WTC11 (cell line): ENCODE results near the gene WDCP. TPM values are rescaled to one million over a fixed set of nuclear protein-coding genes. Genes with fewer than 3 reads are reported as not detected.
A peak's percentile ranks its signal among the peaks of the same experiment; 100 is the strongest.

ENCODE experiments used
- ATAC-seq: fragments of 200-7000 bp; cut with Tn5 transposase; 2 replicates; pipeline ENCODE4 v1.10.0; 2021; ENCODE audit warnings: mild to moderate bottlenecking, moderate library complexity
- Bru-seq: library from RNA; stranded (reverse); fragments of 400-500 nt; gene quantifications from one replicate; lab custom pipeline; 2021; lab: Mats Ljungman, UMichigan
- CTCF ChIA-PET: fragments of 300-600 bp; sonication (Branson Sonifier 250); formaldehyde crosslinking; loops from one replicate; lab custom pipeline; 2021; ENCODE audit warnings: antibody characterized with exemption; lab: Charles Lee
- POLR2A ChIA-PET: fragments of 350-600 bp; sonication (Branson Sonifier 250); formaldehyde crosslinking; loops from one replicate; lab custom pipeline; 2021; ENCODE audit warnings: antibody characterized with exemption; lab: Charles Lee
- DNase-seq: peaks from one replicate; pipeline ENCODE4 v3.0.0; 2021; ENCODE audit warnings: low spot score
- H3K27ac Mint-ChIP-seq: 2 replicates; pipeline ENCODE4 v1.8.0; 2021; ENCODE audit warnings: mixed read lengths
- H3K27me3 Mint-ChIP-seq: 2 replicates; pipeline ENCODE4 v1.8.0; 2021; ENCODE audit warnings: low read depth, mild to moderate bottlenecking, moderate library complexity, mixed read lengths
- H3K36me3 Mint-ChIP-seq: 2 replicates; pipeline ENCODE4 v1.8.0; 2021; ENCODE audit warnings: mixed read lengths
- H3K4me1 Mint-ChIP-seq: 2 replicates; pipeline ENCODE4 v1.8.0; 2022; ENCODE audit warnings: mixed read lengths
- H3K4me3 Mint-ChIP-seq: 2 replicates; pipeline ENCODE4 v1.8.0; 2021; ENCODE audit warnings: mild to moderate bottlenecking, moderate library complexity, mixed read lengths
- H3K9me3 Mint-ChIP-seq: 2 replicates; pipeline ENCODE4 v1.8.0; 2021; ENCODE audit warnings: mixed read lengths
- CREM ChIP-seq: sonication (generic); formaldehyde crosslinking; IDR thresholded peaks from 2 replicates; pipeline ENCODE4 v1.8.1; 2022; ENCODE audit warnings: mild to moderate bottlenecking, missing genetic modification reagents, moderate library complexity
- E2F1 ChIP-seq: sonication (generic); formaldehyde crosslinking; IDR thresholded peaks from 2 replicates; pipeline ENCODE4 v1.8.0; 2022; ENCODE audit warnings: mild to moderate bottlenecking, missing genetic modification reagents
- FOXK1 ChIP-seq: sonication (generic); formaldehyde crosslinking; IDR thresholded peaks from 2 replicates; pipeline ENCODE4 v1.8.0; 2022; ENCODE audit warnings: mild to moderate bottlenecking, moderate library complexity, missing genetic modification reagents
- GTF2I ChIP-seq: fragments of 250-450 bp; sonication (Bioruptor Pico); conservative IDR thresholded peaks from 2 replicates; pipeline ENCODE4 v1.4.0; 2021; ENCODE audit warnings: mild to moderate bottlenecking
- JUN ChIP-seq: sonication (generic); formaldehyde crosslinking; IDR thresholded peaks from 2 replicates; pipeline ENCODE4 v1.8.0; 2023; ENCODE audit warnings: mild to moderate bottlenecking, missing genetic modification reagents
- NFATC4 ChIP-seq: fragments of 250-450 bp; sonication (Bioruptor Pico); IDR thresholded peaks from 2 replicates; pipeline ENCODE4 v1.9.0; 2021; ENCODE audit warnings: mild to moderate bottlenecking
- OVOL2 ChIP-seq: fragments of 250-450 bp; sonication (Bioruptor Pico); IDR thresholded peaks from 2 replicates; pipeline ENCODE4 v1.9.0; 2021; ENCODE audit warnings: mild to moderate bottlenecking, borderline replicate concordance
- PREB ChIP-seq: sonication (generic); formaldehyde crosslinking; IDR thresholded peaks from 2 replicates; pipeline ENCODE4 v1.8.1; 2022; ENCODE audit warnings: mild to moderate bottlenecking, missing genetic modification reagents, moderate library complexity, borderline replicate concordance
- SP1 ChIP-seq: sonication (generic); formaldehyde crosslinking; conservative IDR thresholded peaks from 2 replicates; pipeline ENCODE4 v1.8.1; 2022; ENCODE audit warnings: missing genetic modification reagents
- STAT6 ChIP-seq: sonication (generic); formaldehyde crosslinking; conservative IDR thresholded peaks from 2 replicates; pipeline ENCODE4 v1.8.1; 2023; ENCODE audit warnings: mild to moderate bottlenecking, low read depth, missing genetic modification reagents, moderate library complexity
- TEAD1 ChIP-seq: sonication (generic); formaldehyde crosslinking; IDR thresholded peaks from 2 replicates; pipeline ENCODE4 v1.8.0; 2022; ENCODE audit warnings: mild to moderate bottlenecking, missing genetic modification reagents
- TEAD4 ChIP-seq: sonication (generic); formaldehyde crosslinking; IDR thresholded peaks from 2 replicates; pipeline ENCODE4 v1.8.0; 2022; ENCODE audit warnings: mild to moderate bottlenecking, missing genetic modification reagents
- ZNF121 ChIP-seq: sonication (generic); formaldehyde crosslinking; IDR thresholded peaks from 2 replicates; pipeline ENCODE4 v1.8.0; 2023; ENCODE audit warnings: missing genetic modification reagents
- ZNF219 ChIP-seq: sonication (generic); formaldehyde crosslinking; IDR thresholded peaks from 2 replicates; pipeline ENCODE4 v1.8.0; 2023; ENCODE audit warnings: missing genetic modification reagents, mild to moderate bottlenecking, borderline replicate concordance
- ZNF232 ChIP-seq: sonication (generic); formaldehyde crosslinking; IDR thresholded peaks from 2 replicates; pipeline ENCODE4 v1.8.0; 2022; ENCODE audit warnings: mild to moderate bottlenecking, missing genetic modification reagents
- ZNF263 ChIP-seq: sonication (generic); formaldehyde crosslinking; IDR thresholded peaks from 2 replicates; pipeline ENCODE4 v1.8.1; 2022; ENCODE audit warnings: low read depth, mild to moderate bottlenecking, moderate library complexity, missing genetic modification reagents
- ZNF281 ChIP-seq: sonication (generic); formaldehyde crosslinking; IDR thresholded peaks from 2 replicates; pipeline ENCODE4 v1.8.0; 2023; ENCODE audit warnings: mild to moderate bottlenecking, missing genetic modification reagents
- ZNF671 ChIP-seq: fragments of 250-450 bp; sonication (Bioruptor Pico); IDR thresholded peaks from 2 replicates; pipeline ENCODE4 v1.8.0; 2021; ENCODE audit warnings: mild to moderate bottlenecking
- long read RNA-seq, 3 experiments: library from RNA in 1 of 3; library from capped mRNA in 1 of 3; library from polyadenylated mRNA in 1 of 3; unstranded in 2 of 3; stranded (forward) in 1 of 3; transcript quantifications; one replicate each; pipeline ENCODE4 v2.0.0, GENCODE V29; 2021
- total RNA-seq: library from RNA; stranded (reverse); gene quantifications from 3 replicates; pipeline ENCODE4 v1.2.3, GENCODE V29; 2021
- TF ChIP-seq, protein P1 (sequence below): sonication (generic); formaldehyde crosslinking; IDR thresholded peaks from 2 replicates; pipeline ENCODE4 v1.8.1; 2023; ENCODE audit warnings: mild to moderate bottlenecking, missing genetic modification reagents, moderate library complexity
- TF ChIP-seq, protein P2 (sequence below): fragments of 200-600 bp; IDR thresholded peaks from 2 replicates; pipeline ENCODE4 v1.8.0; 2022; ENCODE audit warnings: antibody characterized with exemption

WDCP gene, protein sequence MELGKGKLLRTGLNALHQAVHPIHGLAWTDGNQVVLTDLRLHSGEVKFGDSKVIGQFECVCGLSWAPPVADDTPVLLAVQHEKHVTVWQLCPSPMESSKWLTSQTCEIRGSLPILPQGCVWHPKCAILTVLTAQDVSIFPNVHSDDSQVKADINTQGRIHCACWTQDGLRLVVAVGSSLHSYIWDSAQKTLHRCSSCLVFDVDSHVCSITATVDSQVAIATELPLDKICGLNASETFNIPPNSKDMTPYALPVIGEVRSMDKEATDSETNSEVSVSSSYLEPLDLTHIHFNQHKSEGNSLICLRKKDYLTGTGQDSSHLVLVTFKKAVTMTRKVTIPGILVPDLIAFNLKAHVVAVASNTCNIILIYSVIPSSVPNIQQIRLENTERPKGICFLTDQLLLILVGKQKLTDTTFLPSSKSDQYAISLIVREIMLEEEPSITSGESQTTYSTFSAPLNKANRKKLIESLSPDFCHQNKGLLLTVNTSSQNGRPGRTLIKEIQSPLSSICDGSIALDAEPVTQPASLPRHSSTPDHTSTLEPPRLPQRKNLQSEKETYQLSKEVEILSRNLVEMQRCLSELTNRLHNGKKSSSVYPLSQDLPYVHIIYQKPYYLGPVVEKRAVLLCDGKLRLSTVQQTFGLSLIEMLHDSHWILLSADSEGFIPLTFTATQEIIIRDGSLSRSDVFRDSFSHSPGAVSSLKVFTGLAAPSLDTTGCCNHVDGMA
- 30.5 to 33.6 TPM (median 31.9 TPM) in 3 replicates for total RNA-seq
- Bru-seq, nascent RNA: percentile 83 among the genes with signal in this experiment
- long read RNA-seq, experiment 1, transcript WDCP-202 (3 exons, 3,700 nt): minor isoform, 9 of 140 reads
- long read RNA-seq, experiment 1, transcript WDCP-201 (4 exons, 3,817 nt): major isoform, 107 of 140 reads
- long read RNA-seq, experiment 1, partial matches to known transcripts: 22 of 140 reads
- long read RNA-seq, experiment 1, other reads (novel, unspliced or antisense): 2 of 140 reads
- long read RNA-seq, experiment 2, transcript WDCP-201 (4 exons, 3,817 nt): major isoform, 15 of 26 reads
- long read RNA-seq, experiment 2, partial matches to known transcripts: 3 of 26 reads
- long read RNA-seq, experiment 2, other reads (novel, unspliced or antisense): 8 of 26 reads
- long read RNA-seq, experiment 3, transcript WDCP-201 (4 exons, 3,817 nt): major isoform, 5 of 7 reads
- long read RNA-seq, experiment 3, partial matches to known transcripts: 1 of 7 reads
- long read RNA-seq, experiment 3, other reads (novel, unspliced or antisense): 0 of 7 reads

GRCh38 chr2:24046930-24047702 is at the start of gene WDCP:
TSS of gene WDCP (minus strand) at chr2:24047391. CDS start at chr2:24039494, 7,897 bp downstream.
- H3K36me3 Mint-ChIP-seq: 0 out of 2 replicates have a peak, but pooled peaks cover 3% of the 10 kb centered on the region
- H3K27me3 Mint-ChIP-seq: no peaks in the 10 kb centered on the region
- no peaks in the 10 kb centered on the region for H3K9me3 Mint-ChIP-seq
- DNase-seq: peak; percentile 94
- peak; percentile 93 for ATAC-seq
- ChIA-PET CTCF (interaction anchor here (0.9 to 1.8 kb wide), 11 partner anchors 14 to 245 kb away, joined by 3 to 17 read pairs (median 6); partner anchors contain the start of genes ATAD2B and TP53I3), POLR2A (interaction anchor here (0.6 to 1.8 kb wide), 9 partner anchors 10 to 300 kb away, joined by 3 to 29 read pairs (median 4); partner anchors contain the start of genes ATAD2B, SF3B6 and TP53I3)
- peak within 1 kb of the TSS; percentile 92 for H3K27ac Mint-ChIP-seq
- peaks cover 26% of the 10 kb centered on the region for H3K4me1 Mint-ChIP-seq
- peak within 1 kb of the TSS; percentile 97 for H3K4me3 Mint-ChIP-seq
- no peak for TF ChIP-seq STAT6
- no peak for TF ChIP-seq ZNF219 (CRISPR knock-in tag)
- TF ChIP-seq FOXK1 (CRISPR knock-in tag): no peak
- no peak for TF ChIP-seq ZNF121 (CRISPR knock-in tag)
- no peak for TF ChIP-seq ZNF671
- TF ChIP-seq GTF2I: no peak
- TF ChIP-seq ZNF232 (CRISPR knock-in tag): 0 out of 2 replicates have a peak, but pooled peaks have one; percentile 42
- TF ChIP-seq CREM: no peak
- no peak for TF ChIP-seq E2F1
- TF ChIP-seq ZNF263 (CRISPR knock-in tag): no peak
- peak; percentile 80; the same call in 1 of the 2 replicates for TF ChIP-seq TEAD1 (CRISPR knock-in tag)
- TF ChIP-seq, protein P1, sequence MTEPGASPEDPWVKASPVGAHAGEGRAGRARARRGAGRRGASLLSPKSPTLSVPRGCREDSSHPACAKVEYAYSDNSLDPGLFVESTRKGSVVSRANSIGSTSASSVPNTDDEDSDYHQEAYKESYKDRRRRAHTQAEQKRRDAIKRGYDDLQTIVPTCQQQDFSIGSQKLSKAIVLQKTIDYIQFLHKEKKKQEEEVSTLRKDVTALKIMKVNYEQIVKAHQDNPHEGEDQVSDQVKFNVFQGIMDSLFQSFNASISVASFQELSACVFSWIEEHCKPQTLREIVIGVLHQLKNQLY (CRISPR knock-in tag): no peak
- no peak for TF ChIP-seq JUN
- TF ChIP-seq OVOL2 (CRISPR knock-in tag): no peak
- no peak for TF ChIP-seq TEAD4 (CRISPR knock-in tag)
- peak; percentile 63 for TF ChIP-seq SP1 (CRISPR knock-in tag)
- no peak for TF ChIP-seq ZNF281
- TF ChIP-seq PREB (CRISPR knock-in tag): no peak
- TF ChIP-seq, protein P2, sequence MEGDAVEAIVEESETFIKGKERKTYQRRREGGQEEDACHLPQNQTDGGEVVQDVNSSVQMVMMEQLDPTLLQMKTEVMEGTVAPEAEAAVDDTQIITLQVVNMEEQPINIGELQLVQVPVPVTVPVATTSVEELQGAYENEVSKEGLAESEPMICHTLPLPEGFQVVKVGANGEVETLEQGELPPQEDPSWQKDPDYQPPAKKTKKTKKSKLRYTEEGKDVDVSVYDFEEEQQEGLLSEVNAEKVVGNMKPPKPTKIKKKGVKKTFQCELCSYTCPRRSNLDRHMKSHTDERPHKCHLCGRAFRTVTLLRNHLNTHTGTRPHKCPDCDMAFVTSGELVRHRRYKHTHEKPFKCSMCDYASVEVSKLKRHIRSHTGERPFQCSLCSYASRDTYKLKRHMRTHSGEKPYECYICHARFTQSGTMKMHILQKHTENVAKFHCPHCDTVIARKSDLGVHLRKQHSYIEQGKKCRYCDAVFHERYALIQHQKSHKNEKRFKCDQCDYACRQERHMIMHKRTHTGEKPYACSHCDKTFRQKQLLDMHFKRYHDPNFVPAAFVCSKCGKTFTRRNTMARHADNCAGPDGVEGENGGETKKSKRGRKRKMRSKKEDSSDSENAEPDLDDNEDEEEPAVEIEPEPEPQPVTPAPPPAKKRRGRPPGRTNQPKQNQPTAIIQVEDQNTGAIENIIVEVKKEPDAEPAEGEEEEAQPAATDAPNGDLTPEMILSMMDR: no peak
- no peak for TF ChIP-seq NFATC4
